HepG2 (cell line): ENCODE data around the gene RAD23A. TPM values are rescaled to one million over a fixed set of nuclear protein-coding genes. Genes with fewer than 3 reads are reported as not detected.

Source experiments
- AKNA ChIP-seq: sonication (generic); formaldehyde crosslinking; IDR thresholded peaks from 2 replicates; pipeline ENCODE4 v1.4.0; 2020; ENCODE audit warnings: missing genetic modification reagents, borderline replicate concordance
- FOXP4 ChIP-seq: sonication (generic); formaldehyde crosslinking; IDR thresholded peaks from 2 replicates; pipeline ENCODE4 v1.4.0; 2020; ENCODE audit warnings: missing genetic modification reagents
- HNF4G ChIP-seq, 2 experiments: sonication (generic) in 1 of 2; formaldehyde crosslinking in 1 of 2; IDR thresholded peaks; 2 replicates each; pipeline versions ENCODE4 v1.4.0 to v1.6.1; 2011 to 2020; ENCODE audit warnings: borderline replicate concordance in 2 of 2, low read depth in 2 of 2, mild to moderate bottlenecking in 2 of 2, low read length in 1 of 2, missing genetic modification reagents in 1 of 2, moderate library complexity in 1 of 2
- ZNF280D ChIP-seq: sonication (generic); formaldehyde crosslinking; IDR thresholded peaks from 2 replicates; pipeline ENCODE4 v1.5.1; 2020; ENCODE audit warnings: mild to moderate bottlenecking, missing genetic modification reagents
- ZNF329 ChIP-seq: sonication (generic); formaldehyde crosslinking; IDR thresholded peaks from 2 replicates; pipeline ENCODE4 v1.9.0; 2021; ENCODE audit warnings: low read depth, mild to moderate bottlenecking, missing genetic modification reagents
- ZNF407 ChIP-seq: sonication (generic); formaldehyde crosslinking; IDR thresholded peaks from one replicate; pipeline ENCODE4 v1.5.1; 2020; ENCODE audit warnings: mild to moderate bottlenecking, missing genetic modification reagents; ENCODE audit errors: not compliant biosample characterization
- ZNF460 ChIP-seq: sonication (generic); formaldehyde crosslinking; IDR thresholded peaks from 2 replicates; pipeline ENCODE4 v1.5.1; 2020; ENCODE audit warnings: missing genetic modification reagents, mild to moderate bottlenecking, borderline replicate concordance
- polyA plus RNA-seq, 8 experiments: library from polyadenylated mRNA; depleted of rRNA in 3 of 8; stranded (reverse) in 7 of 8; unstranded in 1 of 8; fragments of >200 nt; fragmentation: Illumina TruSeq in 4 of 8; extraction: Trizol in 4 of 8; gene quantifications; 2 replicates each; pipeline versions ENCODE4 v1.2.1 to v1.2.3, GENCODE V29; 2011 to 2016; ENCODE audit warnings: low read depth in 4 of 8, missing spikeins in 1 of 8, mixed read lengths in 1 of 8; ENCODE audit not compliant: insufficient read depth in 1 of 8
- total RNA-seq, 5 experiments: library from RNA; depleted of rRNA; stranded (reverse); fragments of >200 nt; fragmentation: Illumina TruSeq; extraction: Trizol; gene quantifications; 2 replicates each; pipeline ENCODE4 v1.2.3, GENCODE V29; 2016; ENCODE audit warnings: low read depth in 1 of 5

RAD23A gene
- total and polyA plus RNA-seq, 2 of the 13 experiments (the other 11 are each of a cell fraction or from before 2014, with no cell fraction given): 42.5 to 54.2 TPM

- no peak for TF ChIP-seq AKNA (CRISPR knock-in tag)
- no peak for TF ChIP-seq ZNF407 (CRISPR knock-in tag)
- no peak for TF ChIP-seq ZNF329
- TF ChIP-seq HNF4G (IDR thresholded peaks at IDR 0.05; ENCODE audit: borderline replicate concordance, low read depth, low read length): no peak
- no peak for TF ChIP-seq HNF4G (CRISPR knock-in tag; IDR thresholded peaks at IDR 0.05; ENCODE audit: borderline replicate concordance, low read depth)
- TF ChIP-seq FOXP4 (CRISPR knock-in tag): no peak
- TF ChIP-seq ZNF460 (CRISPR knock-in tag): no peak
- TF ChIP-seq ZNF280D: peak; percentile 81; the same call in 1 of the 2 replicates
Measured at GRCh38 chr19:12985049-12985776, 39.6 kb downstream of the RAD23A start (continued).
